GM19240 (cell line): ENCODE results near the gene CLTA.
"Not testable (repeated sequence)": the region's sequence is repeated elsewhere in the genome, so short reads cannot be mapped to it uniquely, and the experiment has no call there.

Experiments
- DNase-seq: peaks from one replicate; pipeline ENCODE4 v3.0.0; 2011; ENCODE audit warnings: low spot score; ENCODE audit not compliant: insufficient read length

Gene CLTA

DNA sequence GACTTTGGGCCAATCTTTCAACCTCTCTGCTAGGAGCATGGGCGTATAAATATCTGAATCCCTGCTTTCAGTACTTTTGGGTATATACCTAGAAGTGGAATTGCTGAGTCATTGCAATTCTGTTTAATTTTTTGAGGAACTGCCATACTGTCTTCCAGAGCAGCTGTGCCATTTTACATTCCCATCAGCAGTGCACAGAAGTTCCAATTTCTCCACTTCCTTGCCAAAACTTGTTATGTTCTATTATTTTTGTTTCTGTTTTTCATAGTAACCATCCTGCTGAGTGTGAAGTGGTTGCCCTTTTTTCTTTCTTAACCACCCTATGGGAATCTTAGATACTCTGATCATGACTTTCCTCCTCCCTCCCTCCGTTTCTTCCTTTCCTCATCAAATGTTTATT, 32.6 kb upstream of the CLTA start:
- no peak for DNase-seq

DNA sequence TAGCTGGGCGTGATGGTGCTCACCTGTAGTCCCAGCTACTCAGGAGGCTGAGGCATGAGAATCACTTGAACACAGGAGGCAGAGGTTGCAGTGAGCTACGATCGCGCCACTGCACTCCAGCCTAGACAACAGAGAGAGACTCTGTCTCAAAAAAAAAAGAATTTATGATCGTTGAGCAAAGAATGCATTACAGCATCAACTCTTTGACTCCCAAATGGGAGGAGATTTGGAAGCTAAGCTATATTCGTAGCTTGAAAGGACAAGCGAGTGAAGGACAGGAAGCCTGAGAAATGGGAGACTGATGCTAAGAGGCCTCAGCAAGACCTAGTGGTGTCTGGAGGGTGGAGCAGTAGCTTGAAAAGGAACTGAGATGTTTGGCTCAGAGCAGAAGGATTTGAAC, 31.8 kb upstream of the CLTA start:
- DNase-seq, result no peak

GRCh38 chr9:36159509-36159908, 31.2 kb upstream of the CLTA start:
- DNase-seq, result not testable (repeated sequence)

DNA sequence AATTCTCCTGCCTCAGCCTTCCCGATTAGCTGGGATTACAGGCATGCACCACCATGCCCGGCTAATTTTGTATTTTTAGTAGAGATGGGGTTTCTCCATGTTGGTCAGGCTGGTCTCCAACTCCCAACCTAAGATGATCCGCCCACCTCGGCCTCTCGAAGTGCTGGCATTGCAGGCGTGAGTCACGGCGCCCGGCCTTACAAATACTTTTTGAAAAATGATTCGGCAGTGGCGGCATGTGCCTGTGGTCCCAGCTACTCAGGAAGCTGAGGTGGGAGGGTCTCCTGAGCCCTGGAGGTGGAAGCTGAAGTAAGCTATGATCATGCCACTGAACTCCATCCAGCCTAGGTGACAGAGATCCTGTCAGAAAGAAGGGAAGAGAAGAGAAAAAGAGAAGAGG, 30.6 kb upstream of the CLTA start:
- DNase-seq, result not testable (repeated sequence)

DNA sequence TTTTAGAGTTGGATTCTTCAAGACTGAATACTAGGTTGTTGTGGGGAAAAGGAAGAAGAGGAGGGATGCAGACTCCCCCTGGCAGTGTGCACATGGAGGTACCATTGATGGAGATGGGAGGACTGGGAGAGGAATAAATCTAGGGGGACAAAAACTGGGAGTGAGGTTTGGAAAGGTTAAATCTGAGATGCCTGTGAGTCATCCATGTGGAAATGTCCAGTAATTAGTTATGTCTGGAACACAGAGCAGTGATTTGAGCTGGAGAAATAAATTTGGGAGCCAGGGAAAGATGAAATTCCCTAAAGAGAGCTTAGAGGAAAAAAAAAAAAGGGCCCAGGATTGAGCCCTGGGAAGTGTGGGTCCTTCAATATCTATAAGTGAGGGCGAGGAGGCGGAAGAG, 29.5 kb upstream of the CLTA start:
- no peak for DNase-seq

DNA sequence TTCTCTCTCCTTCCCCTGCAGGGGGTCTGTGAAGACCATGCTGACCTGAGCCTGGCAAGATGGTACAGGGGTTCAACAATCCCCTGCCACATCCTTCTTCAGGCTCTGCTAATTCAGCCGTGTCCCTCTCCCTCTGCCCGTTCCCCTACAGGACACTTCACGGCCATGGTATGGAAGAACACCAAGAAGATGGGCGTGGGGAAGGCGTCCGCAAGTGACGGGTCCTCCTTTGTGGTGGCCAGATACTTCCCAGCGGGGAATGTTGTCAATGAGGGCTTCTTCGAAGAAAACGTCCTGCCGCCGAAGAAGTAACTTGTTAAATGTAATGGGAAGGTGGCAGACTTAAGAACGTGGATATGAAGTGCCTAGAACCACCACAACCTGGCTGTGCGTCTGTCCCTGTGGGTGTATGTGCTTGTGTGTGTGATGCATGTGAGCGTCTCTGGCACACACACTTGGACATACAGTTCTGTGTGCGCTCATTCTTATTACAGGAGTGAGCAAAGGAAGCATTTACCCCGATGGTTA, 28.4 kb upstream of the CLTA start:
- DNase-seq, result no peak

- DNase-seq, result no peak
Measured at GRCh38 chr9:36163049-36163785, 27.5 kb upstream of the CLTA start.

DNA sequence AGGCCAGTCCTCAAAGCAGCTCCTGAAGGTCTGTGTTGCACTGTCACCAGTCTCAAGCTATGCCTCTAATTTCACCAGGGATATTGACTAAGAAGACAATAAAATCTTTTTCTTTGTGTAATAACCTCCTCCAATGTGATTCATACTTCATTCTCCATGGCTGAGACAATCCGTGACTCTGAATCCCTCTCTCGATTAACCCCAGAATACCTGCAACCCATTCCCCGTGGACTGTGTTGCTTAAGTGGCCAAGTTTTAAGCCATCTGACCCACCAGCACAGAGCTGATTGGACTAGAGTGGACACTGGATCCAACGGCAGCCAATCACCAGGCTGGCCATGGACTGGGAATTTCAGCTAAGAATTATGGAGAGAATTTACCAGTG, 26.9 kb upstream of the CLTA start:
- DNase-seq, result no peak

DNA sequence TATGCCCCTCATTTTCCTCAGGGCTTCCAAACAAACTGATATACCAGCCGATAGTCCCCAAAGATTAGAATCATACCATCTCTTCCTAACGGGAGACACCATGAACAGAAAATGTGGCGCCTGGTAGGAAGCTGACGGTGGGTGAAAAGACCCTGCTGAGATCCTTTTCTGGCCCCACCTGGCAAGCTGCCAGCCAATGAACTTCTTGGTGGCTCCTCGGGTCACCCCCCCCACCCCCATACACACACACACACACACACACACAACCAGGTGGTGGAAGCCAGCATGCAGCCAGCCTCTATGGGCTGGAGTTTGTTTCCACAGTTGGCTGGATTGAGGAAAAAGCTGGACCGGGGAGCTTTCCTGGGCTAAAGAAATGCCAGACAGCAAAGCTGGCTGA, 26.3 kb upstream of the CLTA start:
- no peak for DNase-seq

GRCh38 chr9:36164989-36165388, 25.7 kb upstream of the CLTA start:
- no peak for DNase-seq

- DNase-seq, result no peak
Measured at GRCh38 chr9:36165826-36166167, 24.9 kb upstream of the CLTA start.

GRCh38 chr9:36166168-36166927, 24.4 kb upstream of the CLTA start:
- DNase-seq, result peak; percentile 72

DNA sequence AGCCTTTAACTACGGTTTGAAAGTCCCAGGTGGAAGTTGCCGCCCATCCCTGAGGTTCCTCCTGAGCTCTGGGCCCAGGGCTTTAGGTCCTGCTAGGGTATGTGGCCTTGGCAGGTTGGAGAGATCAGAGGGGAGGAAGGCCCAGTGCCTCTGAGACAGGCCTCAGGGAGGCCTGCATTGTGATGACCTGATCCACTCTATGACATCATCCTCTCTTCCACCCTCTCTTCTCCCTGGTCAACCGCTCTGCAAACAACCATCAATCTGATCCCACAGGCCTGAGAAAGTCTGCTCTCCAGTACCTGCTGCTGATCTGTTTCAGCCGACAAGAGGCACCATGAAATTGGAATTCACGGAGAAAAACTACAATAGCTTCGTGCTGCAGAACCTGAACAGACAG, 21.6 kb upstream of the CLTA start, which contains the start of gene CCIN:
CCIN (plus strand) TSS at position 223 of the 400 bp plus-strand sequence; CDS start at position 338, 115 bp downstream.
- no peak for DNase-seq

- no peak for DNase-seq
Measured at GRCh38 chr9:36169708-36170107, 21.0 kb upstream of the CLTA start.

GRCh38 chr9:36170531-36170930, 20.2 kb upstream of the CLTA start:
- no peak for DNase-seq

DNA sequence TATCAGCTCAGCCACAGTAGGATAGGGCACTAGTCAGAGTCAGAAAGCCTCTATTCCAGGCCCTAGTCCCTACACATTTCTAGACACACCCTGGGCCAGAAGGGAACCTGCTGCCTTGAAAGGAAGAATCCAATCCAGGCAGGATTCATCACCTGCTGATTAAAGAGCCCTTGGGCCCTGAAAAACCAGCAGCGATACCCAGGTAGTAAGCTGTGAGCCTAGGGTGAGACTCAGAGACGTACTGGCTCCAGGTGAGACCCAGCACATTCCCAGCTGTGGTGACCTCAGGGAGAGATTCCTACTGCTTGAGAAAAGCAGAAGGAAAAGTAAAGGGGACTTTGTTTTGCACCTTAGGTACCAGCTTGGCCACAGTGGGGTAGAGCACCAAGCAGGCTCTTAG, 16.9 kb upstream of the CLTA start:
- DNase-seq, result no peak

DNA sequence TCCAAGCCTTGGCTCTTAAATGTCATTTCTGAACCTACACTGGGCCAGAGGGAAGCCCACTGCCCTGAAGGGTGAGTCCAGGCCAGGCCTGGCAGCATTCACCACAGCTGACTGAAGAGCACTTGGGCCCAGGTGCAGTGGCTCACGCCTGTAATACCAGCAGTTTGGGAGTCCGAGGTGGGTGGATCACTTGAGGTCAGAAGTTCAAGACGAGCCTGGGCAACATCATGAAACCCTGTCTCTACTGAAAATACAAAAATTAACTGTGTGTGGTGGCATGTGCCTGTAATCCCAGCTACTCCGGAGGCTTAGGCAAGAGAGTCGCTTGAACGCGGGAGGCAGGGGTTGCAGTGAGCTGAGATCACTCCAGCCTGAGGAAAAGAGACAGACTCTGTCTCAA, 16.4 kb upstream of the CLTA start:
- DNase-seq, result no peak

- no peak for DNase-seq
Measured at GRCh38 chr9:36174731-36175130, 16.0 kb upstream of the CLTA start.

GRCh38 chr9:36175209-36175608, 15.5 kb upstream of the CLTA start:
- not testable (repeated sequence) for DNase-seq

DNA sequence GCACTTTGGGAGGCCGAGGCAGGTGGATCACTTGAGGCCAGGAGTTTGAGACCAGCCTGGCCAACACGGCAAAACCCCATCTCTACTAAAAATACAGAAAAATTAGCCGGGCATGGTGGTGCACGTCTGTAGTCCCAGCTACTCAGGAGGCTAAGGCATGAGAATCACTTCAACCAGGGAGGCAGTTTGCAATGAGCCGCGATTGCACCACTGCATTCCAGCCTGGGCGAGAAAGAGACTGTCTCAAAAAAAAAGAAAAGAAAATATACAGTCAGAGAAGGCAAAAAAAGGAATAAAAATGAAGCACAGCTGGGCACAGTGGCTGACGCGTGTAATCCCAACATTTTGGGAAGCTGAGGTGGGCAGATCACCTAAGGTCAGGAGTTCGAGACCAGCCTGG, 14.2 kb upstream of the CLTA start:
- DNase-seq, result not testable (repeated sequence)

- DNase-seq, result no peak
Measured at GRCh38 chr9:36177571-36177970, 13.2 kb upstream of the CLTA start.

DNA sequence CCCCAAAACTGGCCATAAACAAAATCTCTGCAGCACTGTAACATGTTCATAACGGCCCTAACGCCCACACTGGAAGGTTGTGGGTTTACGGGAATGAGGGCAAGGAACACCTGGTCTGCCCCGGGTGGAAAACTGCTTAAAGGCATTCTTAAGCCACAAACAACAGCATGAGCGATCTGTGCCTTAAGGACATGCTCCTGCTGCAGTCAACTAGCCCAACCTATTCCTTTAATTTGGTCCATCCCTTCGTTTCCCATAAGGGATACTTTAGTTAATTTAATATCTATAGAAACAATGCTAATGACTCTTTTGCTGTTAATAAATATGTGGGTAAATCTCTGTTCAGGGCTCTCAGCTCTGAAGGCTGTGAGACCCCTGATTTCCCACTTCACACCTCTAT, 10.5 kb upstream of the CLTA start:
- not testable (repeated sequence) for DNase-seq

GRCh38 chr9:36187414-36187813, 3.3 kb upstream of the CLTA start:
- DNase-seq, result no peak
